Mucosa of rectum (tissue), 2 donors: Measurements from ENCODE around the gene TMEM209.
"Not testable (repeated sequence)": the region's sequence is repeated elsewhere in the genome, so short reads cannot be mapped to it uniquely, and the experiment has no call there.

Source experiments
- H3K27ac ChIP-seq, 2 donors: one replicate each; pipeline ENCODE4 v1.7.0; 2013; ENCODE audit warnings: inconsistent platforms in 2 of 2, low read depth in 2 of 2, low read length in 2 of 2
- H3K27me3 ChIP-seq, 2 donors: one replicate each; pipeline ENCODE4 v1.7.0; 2013; ENCODE audit warnings: low read length in 2 of 2; ENCODE audit not compliant: control insufficient read depth in 2 of 2, insufficient read depth in 2 of 2
- H3K36me3 ChIP-seq, 2 donors: one replicate each; pipeline ENCODE4 v1.7.0; 2013; ENCODE audit warnings: low read length in 2 of 2; ENCODE audit not compliant: control insufficient read depth in 2 of 2, insufficient read depth in 2 of 2
- H3K4me1 ChIP-seq, 2 donors: one replicate each; pipeline ENCODE4 v1.7.0; 2013; ENCODE audit warnings: low read length in 2 of 2, mild to moderate bottlenecking in 1 of 2; ENCODE audit not compliant: control insufficient read depth in 2 of 2, insufficient read depth in 2 of 2
- H3K4me3 ChIP-seq, 2 donors: one replicate each; pipeline ENCODE4 v1.7.0; 2013; ENCODE audit warnings: low read length in 2 of 2
- H3K9ac ChIP-seq, 2 donors: one replicate each; pipeline ENCODE4 v1.7.0; 2013; ENCODE audit warnings: low read length in 2 of 2, low read depth in 1 of 2, mild to moderate bottlenecking in 1 of 2
- H3K9me3 ChIP-seq, 2 donors: one replicate each; pipeline ENCODE4 v1.7.0; 2013; ENCODE audit warnings: low read length in 2 of 2; ENCODE audit not compliant: control insufficient read depth in 2 of 2
- donor health status: healthy.
- donor health status: Normal muscosa, but diverticular disease.

TMEM209 gene

GRCh38 chr7:130153211-130153908 lies 51.8 kb downstream of the TMEM209 start:
- H3K36me3 ChIP-seq: peaks cover 0 to 2% of the 10 kb centered on the region in 2 donors
- H3K4me1 ChIP-seq: peaks cover 13 to 23% of the 10 kb centered on the region in 2 donors
- no peaks in the 10 kb centered on the region for H3K27me3 ChIP-seq
- peak overlapping the region; percentile 9 to 32 for H3K27ac ChIP-seq
- no peak overlapping the region for H3K9ac ChIP-seq
- H3K9me3 ChIP-seq: no peaks in the 10 kb centered on the region
- no peak overlapping the region for H3K4me3 ChIP-seq

GRCh38 chr7:130152493-130153210 lies 52.6 kb downstream of the TMEM209 start:
- Histone ChIP-seq H3K27me3 (no peaks in the 10 kb centered on the region), H3K4me3 (no peak overlapping the region), H3K9me3 (no peaks in the 10 kb centered on the region), H3K27ac (no peak overlapping the region), H3K4me1 (peaks cover 13 to 23% of the 10 kb centered on the region in 2 donors), H3K9ac (no peak overlapping the region), H3K36me3 (peaks cover 0 to 1% of the 10 kb centered on the region in 2 donors)

DNA sequence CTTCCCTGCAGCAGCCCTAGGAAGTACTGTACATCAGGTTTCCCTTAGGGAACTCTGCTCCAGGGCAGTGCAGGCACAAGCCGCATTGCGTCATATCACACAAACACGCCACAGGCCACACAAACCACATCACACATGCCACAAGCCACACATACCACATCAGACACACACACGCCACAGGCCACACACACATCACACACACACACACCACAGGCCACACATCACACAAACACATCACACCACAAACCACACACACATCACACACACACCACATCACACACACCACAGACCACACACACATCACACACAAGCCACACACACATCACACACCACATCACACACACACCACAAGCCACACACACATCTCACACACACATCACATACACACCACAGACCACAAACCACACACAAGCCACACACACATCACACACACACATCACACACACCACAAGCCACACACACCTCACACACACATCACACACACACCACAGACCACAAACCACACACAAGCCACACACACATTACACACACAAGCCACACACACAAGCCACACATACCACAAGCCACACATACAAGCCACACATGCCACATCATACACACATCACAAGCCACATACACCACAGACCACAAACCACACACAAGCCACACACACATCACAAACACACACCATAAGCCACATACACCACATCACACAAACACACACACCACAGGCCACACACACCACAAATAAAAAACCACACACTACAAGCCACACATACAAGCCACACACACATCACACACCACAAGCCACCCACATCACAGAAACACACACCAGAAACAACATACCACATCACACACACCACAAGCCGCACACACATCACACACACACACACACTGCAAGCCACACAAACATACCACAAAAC lies 53.4 kb downstream of the TMEM209 start:
- Histone ChIP-seq H3K9ac (no peak overlapping the region), H3K27ac (no peak overlapping the region), H3K4me3 (no peak overlapping the region), H3K36me3 (no peaks in the 10 kb centered on the region), H3K4me1 (peaks cover 13 to 23% of the 10 kb centered on the region in 2 donors), H3K27me3 (no peaks in the 10 kb centered on the region), H3K9me3 (no peaks in the 10 kb centered on the region)

DNA sequence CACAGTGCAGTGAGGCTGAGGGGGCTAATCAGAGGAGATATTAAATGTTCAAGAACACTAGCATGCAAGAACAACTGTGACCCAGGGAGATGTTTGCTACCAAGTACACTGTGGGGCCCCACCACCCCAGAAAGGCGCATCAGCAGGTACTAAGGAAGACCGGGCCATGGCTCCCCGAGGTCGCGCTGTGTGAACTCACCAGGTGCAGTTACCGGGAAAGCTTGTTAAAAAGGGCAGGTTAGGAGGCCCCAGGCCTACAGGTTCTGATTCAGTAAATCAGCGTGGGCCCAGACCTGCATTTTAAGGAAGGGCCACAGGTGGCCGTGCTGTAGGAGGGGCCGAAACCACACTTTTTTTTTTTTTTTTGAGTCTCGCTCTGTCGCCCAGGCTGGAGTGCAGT lies 54.6 kb downstream of the TMEM209 start:
- no peak overlapping the region for H3K9ac ChIP-seq
- no peaks in the 10 kb centered on the region for H3K9me3 ChIP-seq
- H3K4me3 ChIP-seq: no peak overlapping the region
- H3K27me3 ChIP-seq: no peaks in the 10 kb centered on the region
- no peaks in the 10 kb centered on the region for H3K36me3 ChIP-seq
- H3K4me1 ChIP-seq: peaks cover 14 to 25% of the 10 kb centered on the region in 2 donors
- H3K27ac ChIP-seq: no peak overlapping the region

DNA sequence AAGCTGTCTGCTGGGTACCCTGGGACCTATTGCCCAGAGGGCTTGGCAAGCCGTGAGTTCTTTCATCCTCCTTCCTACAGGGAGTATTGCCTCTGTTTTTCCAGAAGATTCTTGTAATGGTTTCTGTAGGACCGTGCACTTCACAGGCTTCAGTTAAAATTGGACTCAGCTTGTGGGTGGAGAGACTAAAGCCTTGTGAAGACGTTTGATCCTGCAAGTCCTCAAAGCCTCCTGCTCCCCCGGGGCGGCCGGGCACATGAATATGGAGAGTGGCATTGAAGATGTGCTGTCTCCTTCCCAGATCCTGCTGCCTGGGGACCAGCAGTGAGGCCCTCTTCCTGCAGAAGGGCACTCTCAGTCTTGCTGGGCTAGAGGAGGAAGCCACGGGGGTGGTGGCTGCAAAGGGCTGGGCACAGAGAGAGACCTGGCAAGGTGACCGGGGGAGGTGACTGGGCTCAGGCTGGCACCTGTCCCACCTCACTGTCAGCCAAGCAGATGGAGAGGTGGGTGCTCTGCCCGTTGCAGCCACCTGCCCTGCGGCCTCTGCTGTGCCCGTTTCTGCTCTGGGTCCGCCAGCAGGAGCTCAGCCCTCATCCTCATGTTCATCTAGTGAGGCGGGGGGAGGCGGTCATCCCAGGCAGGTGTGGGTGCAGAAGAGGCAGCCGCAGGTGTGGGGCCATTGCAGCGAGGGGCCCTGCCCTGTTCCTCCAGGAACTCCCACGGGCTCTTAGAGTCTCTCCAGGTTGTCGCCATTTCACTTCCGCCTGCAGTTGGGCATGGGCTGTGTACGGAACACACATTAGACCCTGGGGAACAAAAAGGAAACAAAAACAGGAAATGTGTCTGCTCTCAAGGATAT lies 55.7 kb downstream of the TMEM209 start:
- H3K9me3 ChIP-seq: no peaks in the 10 kb centered on the region
- no peaks in the 10 kb centered on the region for H3K36me3 ChIP-seq
- no peaks in the 10 kb centered on the region for H3K27me3 ChIP-seq
- peak overlapping the region; percentile 26 to 49 for H3K4me3 ChIP-seq
- peaks cover 21 to 31% of the 10 kb centered on the region in 2 donors for H3K4me1 ChIP-seq
- H3K9ac ChIP-seq: peak overlapping the region in 1 of 2 donors; percentile 41
- H3K27ac ChIP-seq: peak overlapping the region; percentile 18 to 32

GRCh38 chr7:130148561-130148960 lies 56.6 kb downstream of the TMEM209 start:
- Histone ChIP-seq H3K27me3 (no peaks in the 10 kb centered on the region), H3K9me3 (no peaks in the 10 kb centered on the region), H3K9ac (no peak overlapping the region), H3K27ac (no peak overlapping the region), H3K4me1 (peaks cover 16 to 27% of the 10 kb centered on the region in 2 donors), H3K4me3 (no peak overlapping the region), H3K36me3 (no peaks in the 10 kb centered on the region)

DNA sequence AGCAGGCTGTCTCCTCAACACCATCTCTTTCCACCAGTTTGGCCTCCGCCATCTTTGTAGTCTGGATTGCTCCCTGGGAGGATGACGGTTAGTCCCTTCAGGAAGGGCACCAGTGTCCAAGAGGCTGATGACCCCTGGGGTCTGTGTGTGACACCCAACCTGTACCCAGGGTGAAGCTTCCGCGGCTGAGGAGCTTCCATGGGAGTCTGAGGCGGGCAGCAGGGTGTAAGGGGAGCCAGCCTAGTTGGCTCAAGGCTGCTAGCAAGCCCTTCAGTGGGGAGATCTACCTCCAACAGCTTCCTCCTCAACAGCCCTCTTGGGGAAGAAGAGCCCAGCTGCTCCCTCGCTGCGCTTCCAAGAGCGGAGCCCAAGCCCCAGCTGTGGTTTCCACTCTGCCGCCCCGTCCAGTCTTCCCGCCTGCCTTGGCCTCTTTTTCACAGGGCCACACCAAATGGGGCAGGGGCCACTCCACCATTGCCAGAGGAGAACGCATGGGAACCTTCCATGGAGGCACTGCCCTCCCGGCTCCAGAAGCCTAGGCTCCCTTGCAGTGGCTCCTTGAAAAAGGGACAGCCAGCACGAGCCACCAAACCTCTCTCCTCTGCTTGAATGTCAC lies 57.4 kb downstream of the TMEM209 start:
- Histone ChIP-seq H3K9ac (no peak overlapping the region), H3K27ac (no peak overlapping the region), H3K4me1 (peaks cover 14 to 22% of the 10 kb centered on the region in 2 donors), H3K9me3 (no peaks in the 10 kb centered on the region), H3K4me3 (no peak overlapping the region), H3K27me3 (no peaks in the 10 kb centered on the region), H3K36me3 (no peaks in the 10 kb centered on the region)

DNA sequence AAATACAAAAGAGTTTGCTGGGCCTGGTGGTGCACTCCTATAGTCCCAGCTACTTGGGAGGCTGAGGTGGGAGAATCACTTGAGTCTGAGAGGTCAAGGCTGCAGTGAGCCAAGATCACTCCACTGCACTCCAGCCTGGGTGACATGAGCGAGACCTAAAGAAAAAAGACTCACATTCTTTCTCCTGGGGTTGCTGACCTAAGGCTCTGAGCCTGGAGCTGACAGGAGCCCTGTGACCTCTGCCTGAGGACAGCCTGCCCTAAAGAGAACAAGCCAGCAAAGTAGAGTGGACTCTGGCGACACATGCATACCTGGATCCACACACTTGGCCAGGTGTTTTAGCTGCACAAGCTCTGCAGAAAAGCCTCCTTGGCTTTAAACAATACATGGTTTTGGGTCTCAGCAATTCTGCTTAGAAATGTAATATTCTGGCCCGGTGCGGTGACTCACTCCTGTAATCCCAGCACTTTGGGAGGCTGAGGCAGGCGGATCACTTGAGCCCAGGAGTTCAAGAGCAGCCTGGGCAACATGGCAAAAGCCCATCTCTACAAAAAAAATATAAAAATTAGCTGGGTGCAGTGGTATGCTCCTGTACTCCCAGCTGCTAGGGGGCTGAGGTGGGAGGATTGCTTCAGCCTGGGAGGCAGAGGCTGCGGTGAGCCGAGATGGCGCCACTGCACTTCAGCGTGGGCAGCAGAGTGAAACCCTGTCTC lies 58.4 kb downstream of the TMEM209 start:
- H3K9me3 ChIP-seq: no peaks in the 10 kb centered on the region
- H3K4me1 ChIP-seq: peaks cover 19 to 29% of the 10 kb centered on the region in 2 donors
- H3K36me3 ChIP-seq: no peaks in the 10 kb centered on the region
- H3K4me3 ChIP-seq: no peak overlapping the region
- no peak overlapping the region for H3K9ac ChIP-seq
- H3K27ac ChIP-seq: no peak overlapping the region
- H3K27me3 ChIP-seq: no peaks in the 10 kb centered on the region

DNA sequence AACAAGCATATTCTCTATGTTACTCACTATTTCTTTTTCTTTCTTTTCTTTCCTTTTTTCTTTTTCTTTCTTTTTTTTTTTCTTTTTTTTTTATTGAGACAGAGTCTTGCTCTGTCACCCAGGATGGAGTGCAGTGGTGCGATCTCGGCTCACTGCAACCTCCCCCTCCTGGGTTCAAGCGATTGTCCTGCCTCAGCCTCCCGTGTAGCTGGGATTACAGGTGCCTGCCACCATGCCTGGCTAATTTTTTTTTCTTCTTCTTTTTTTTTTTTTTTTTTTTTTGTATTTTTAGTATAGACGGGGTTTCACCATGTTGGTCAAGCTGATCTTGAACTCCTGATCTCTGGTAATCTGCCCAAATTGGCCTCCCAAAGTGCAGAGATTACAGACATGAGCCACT lies 59.1 kb downstream of the TMEM209 start:
- H3K4me1 ChIP-seq: peaks cover 21 to 34% of the 10 kb centered on the region in 2 donors
- H3K9ac ChIP-seq, H3K4me3 ChIP-seq, H3K36me3 ChIP-seq, H3K9me3 ChIP-seq, H3K27me3 ChIP-seq, H3K27ac ChIP-seq: not testable (repeated sequence)
